Kasumi-1 (cell line): ENCODE measurements around the gene MEPE.
A peak's percentile ranks its signal among the peaks of the same experiment; 100 is the strongest.

Experiments
- DNase-seq, 2 experiments: peaks; one replicate each; lab custom pipeline; 2025; lab: John Stamatoyannopoulos, UW

Gene MEPE

DNA sequence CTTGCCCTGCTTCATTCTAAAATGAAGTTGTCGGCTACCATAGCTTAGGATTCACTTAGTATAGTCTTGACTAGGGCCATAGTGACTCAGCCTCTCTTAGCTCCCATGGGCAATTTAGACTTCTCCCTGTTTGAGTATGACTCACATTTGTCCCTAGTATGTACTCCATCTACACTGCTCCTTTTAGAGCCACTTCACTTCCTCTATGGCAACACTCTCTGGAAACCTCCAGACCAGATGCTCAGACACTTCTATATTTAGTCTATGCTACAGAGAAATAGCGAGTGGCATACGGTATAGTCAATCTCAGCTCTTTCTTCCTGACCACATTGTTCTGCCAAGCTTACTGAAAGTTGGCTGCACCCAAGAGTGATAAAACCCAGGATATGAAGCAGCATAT lies 11.2 kb downstream of the MEPE start:
- DNase-seq: peak; percentile 97

- DNase-seq: no peak
Measured at GRCh38 chr4:87844452-87844851, 11.7 kb downstream of the MEPE start.

- no peak for DNase-seq
Measured at GRCh38 chr4:87846226-87846625, 13.5 kb downstream of the MEPE start.

DNA sequence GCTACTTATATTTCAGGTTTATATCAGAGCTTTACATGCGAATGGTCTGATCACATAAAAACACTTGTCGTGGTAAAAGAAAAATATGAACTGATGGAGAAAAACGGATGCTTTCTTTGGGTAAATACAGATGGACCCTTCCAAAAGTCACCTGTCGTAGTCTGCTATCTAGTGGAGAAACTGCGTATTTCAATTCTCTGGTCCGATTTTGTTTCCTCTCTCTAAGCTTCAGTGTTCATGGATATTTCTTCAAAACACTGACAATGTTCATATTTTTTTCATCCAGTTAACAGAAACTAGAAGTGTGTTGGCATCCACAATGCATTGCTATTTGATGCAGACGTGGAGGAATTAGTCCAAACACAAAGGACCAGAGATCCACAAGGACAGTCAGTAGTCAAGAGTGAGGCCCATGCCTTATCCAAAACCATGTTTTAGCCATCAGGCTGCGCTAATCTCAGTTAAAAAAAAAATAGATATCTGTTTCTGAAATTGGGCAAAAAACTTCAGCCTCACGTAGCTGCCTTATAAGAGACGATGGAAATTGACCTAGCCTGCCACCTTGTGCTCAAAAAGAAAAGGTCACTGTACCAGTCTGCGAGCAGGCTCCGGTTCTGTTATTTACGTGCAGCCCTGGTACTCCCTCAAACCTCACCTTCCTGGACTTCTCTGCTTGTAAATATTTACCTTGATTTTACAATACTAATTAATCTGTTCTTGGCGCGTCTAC lies 16.0 kb downstream of the MEPE start:
- DNase-seq: peak; percentile 83 to 90

- peak; percentile 77 to 80 for DNase-seq
Measured at GRCh38 chr4:87849612-87850011, 16.8 kb downstream of the MEPE start.

- DNase-seq: peak in 1 of 2 experiments; percentile 5
Measured at GRCh38 chr4:87851332-87851731, 18.6 kb downstream of the MEPE start.

DNA sequence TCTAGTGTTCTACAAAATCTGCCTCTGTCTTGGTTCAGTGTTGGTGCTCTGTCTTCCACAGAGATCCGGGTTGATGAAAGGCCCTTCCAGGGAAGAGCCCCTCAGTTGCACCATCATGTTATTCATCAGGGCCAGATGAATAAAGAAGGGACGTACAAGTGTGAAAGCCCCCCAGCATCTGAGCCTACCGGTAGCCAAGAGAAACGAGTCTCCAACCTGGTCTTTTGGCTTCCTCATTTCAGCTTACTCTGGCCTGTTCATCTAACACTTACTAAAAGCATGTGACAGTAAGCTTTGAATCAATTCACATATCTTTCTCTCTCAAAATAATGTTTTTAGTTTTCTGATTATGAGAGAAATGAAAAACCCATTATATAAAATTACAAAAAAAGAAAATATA lies 19.2 kb downstream of the MEPE start:
- peak in 1 of 2 experiments; percentile 22 for DNase-seq

- DNase-seq: peak; percentile 66 to 87
Measured at GRCh38 chr4:87853108-87853507, 20.3 kb downstream of the MEPE start.

DNA sequence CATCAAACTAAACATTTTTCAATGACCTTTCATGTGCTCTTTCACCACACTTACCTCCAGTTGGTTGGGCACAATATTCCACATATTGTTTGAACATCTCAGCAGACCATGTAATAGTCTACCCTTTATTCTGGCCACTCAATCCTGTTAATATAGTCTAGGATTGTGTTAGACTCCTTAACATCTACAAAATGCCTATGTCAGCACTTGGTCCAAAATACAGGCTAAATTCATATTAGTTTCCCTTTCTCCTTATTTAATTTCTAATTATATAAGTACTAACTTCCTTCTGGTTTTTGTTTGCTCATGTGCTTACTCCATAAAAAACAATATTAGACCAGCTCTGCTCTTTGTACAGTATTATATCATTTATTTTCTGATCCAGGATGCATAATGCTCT lies 21.1 kb downstream of the MEPE start:
- no peak for DNase-seq

- DNase-seq: no peak
Measured at GRCh38 chr4:87855559-87855958, 22.8 kb downstream of the MEPE start.

DNA sequence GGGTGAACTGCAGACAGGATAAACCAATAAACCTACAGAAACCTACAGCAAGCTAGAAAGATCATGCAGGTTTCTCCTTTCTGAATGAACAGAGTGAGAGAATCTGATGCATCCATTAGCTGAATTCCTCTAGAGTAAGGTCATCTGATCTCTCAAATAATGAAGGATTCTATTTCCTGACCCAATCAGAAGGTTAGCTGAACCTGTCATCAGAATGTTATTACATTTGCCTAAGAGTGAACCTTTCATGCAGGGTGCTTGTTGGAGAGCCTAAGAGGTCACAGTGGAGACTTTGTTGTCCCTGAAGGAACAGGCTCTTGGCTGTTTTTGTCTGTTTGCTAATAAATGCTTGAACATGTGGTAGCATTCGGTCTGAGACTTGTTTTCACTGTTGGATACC lies 24.0 kb downstream of the MEPE start:
- no peak for DNase-seq

- no peak for DNase-seq
Measured at GRCh38 chr4:87857789-87858188, 25.0 kb downstream of the MEPE start.

DNA sequence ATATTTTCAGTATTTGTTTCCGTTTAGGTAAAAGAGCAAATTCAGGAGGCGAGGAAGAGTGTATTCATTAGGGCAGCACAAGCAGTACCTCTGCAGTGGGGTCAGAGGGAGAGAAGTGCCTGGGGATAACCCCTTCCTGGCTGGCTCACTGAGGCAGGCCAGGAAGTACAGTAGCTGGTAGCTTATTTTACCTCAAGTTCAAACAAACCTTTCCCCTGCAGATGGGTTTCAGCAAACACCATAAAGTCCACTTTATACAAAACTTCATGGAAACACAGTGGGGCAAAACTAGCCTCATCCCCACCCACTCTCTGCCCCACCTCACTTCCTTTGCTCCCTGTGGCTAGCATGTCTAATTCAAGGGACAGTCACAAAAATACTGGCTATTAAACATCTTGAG lies 29.5 kb downstream of the MEPE start:
- DNase-seq: no peak

DNA sequence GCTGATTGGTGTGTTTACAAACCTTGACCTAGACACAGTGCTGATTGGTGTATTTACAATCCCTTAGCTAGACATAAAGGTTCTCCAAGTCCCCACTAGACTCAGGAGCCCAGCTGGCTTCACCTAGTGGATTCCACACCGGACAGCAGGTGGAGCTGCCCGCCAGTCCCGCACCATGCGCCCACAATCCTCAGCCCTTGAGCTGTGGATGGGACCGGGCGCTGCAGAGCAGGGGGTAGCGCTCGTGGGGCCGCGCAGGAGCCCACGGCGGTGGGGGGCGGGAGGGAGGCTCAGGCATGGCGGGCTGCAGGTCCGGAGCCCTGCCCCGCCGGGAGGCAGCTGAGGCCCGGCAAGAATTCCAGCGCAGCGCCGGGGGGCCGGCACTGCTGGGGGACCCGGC lies 30.7 kb downstream of the MEPE start:
- no peak for DNase-seq

GRCh38 chr4:87864321-87864720 lies 31.6 kb downstream of the MEPE start:
- no peak for DNase-seq

- peak in 1 of 2 experiments; percentile 7 for DNase-seq
Measured at GRCh38 chr4:87865288-87865687, 32.5 kb downstream of the MEPE start.

DNA sequence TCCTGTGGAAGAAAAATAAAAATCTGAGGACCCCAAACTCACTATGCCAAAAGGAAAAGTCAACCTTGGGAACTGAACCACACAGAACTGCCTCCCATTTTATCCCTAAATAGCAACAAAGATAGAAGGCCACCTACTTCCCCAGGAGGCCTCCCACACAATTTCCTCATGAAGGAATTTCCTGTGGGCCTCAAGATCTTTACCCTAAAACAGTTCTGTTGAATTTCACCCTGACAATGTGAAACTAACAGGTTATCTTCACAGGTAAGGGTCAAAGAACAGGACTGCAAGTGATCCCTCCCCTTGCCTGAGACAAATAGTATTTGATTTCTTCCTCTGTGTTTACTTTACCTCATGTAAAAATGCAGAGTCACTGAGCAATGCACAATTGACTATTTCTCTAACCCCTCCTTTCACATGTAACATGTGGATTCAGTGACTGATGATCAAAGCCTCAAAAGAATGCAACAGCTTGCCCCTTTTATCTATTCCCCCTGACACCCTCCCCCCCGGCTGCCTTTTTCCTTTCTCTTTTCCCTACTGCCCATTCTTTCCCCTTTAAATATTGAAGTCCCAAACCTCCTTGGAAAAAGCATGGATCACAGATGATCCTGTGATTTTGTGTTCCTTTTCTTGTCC lies 33.3 kb downstream of the MEPE start:
- no peak for DNase-seq

DNA sequence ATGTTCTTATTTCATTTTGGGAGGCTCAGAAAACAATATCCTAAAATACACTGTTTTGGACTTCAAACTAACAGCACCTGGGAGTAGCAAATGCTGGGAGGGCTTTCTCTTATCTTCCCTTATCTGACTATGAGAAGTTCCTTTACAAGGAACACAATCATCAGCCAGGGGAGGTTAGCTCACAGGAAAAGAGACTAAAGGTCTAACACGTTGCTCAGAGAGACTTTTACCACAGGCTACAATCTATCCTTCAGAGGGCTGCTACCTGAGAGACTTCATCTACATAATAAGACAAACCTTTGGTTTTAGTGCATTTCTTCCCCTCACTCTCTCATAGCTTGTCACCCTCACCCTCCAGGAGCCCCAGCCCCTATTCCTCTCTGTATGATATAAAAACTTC lies 35.8 kb downstream of the MEPE start:
- DNase-seq: no peak

GRCh38 chr4:87872028-87872427 lies 39.3 kb downstream of the MEPE start:
- DNase-seq: no peak

DNA sequence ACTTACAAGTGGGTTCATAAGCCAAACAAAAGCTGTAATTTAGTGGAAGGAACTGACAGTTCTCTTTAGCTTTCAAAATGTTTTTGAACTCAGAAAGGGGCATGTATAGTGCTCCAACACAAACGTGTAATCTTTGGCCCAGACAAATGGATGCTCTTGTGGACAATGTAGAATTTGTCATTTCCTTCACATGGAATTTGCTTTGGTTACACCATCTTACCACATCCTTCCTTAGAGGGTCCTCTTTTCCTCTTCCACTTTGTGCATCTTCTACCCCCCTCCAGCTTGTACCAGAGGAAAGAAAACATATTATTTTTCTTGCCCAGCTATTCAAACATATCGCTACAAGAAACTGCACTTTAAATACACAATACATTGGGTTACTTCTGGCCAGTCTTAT lies 42.4 kb downstream of the MEPE start:
- DNase-seq: peak; percentile 69 to 70

- DNase-seq: no peak
Measured at GRCh38 chr4:87880106-87880505, 47.3 kb downstream of the MEPE start.

GRCh38 chr4:87881115-87881514 lies 48.3 kb downstream of the MEPE start:
- no peak for DNase-seq

- DNase-seq: no peak
Measured at GRCh38 chr4:87882321-87882720, 49.6 kb downstream of the MEPE start.

- DNase-seq: no peak
Measured at GRCh38 chr4:87882861-87883260, 50.1 kb downstream of the MEPE start.
